GM21825 (cell line): ENCODE measurements around the gene TAS2R1.

ENCODE experiments used
- ATAC-seq: cut with Tn5 transposase; IDR thresholded peaks from one replicate; pipeline ENCODE4 v1.9.1; 2021; ENCODE audit warnings: mild to moderate bottlenecking, moderate library complexity; ENCODE audit not compliant: unreplicated experiment

TAS2R1 gene, protein sequence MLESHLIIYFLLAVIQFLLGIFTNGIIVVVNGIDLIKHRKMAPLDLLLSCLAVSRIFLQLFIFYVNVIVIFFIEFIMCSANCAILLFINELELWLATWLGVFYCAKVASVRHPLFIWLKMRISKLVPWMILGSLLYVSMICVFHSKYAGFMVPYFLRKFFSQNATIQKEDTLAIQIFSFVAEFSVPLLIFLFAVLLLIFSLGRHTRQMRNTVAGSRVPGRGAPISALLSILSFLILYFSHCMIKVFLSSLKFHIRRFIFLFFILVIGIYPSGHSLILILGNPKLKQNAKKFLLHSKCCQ

DNA sequence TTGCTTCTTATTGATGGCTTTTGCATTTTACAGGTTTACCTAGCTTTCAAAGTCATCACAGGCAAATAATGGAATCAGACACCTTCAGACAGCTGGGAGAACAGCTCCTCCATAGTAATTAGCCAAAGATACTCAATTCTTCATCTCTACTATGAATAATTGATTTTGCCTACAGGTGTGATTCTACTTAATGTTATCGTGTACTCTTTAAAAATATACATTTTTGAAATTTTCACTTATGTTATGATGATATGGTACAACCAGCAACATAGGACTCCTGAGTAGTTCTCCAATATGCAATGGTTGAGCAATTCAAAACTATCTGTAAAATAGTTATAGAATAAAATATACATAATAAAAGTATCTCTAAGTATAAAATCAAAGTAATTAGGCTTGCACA lies at the start of gene TAS2R1:
TAS2R1 (minus strand) TSS at position 101 of the 400 bp plus-strand sequence. CDS start 319 bp downstream, outside the sequence.
- no peak for ATAC-seq

DNA sequence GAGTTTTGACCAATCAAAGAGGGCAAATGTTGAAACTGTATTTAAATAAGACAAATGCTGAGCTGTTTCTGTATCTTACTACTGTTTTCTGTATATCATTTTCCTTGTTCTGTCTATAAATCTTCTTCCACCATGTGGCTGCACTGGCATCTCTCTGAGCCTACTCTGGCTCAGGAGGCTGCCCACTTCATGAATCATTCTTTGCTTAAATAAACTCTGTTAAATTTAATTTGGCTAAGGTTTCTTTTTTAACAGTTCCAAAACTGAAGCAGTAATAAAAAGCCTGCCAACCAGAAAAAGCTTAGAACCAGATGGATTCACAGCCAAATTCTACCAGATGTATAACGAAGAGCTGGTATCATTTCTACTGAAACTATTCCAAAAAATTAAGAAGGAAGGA lies 40.2 kb upstream of the TAS2R1 start:
- ATAC-seq, result no peak

DNA sequence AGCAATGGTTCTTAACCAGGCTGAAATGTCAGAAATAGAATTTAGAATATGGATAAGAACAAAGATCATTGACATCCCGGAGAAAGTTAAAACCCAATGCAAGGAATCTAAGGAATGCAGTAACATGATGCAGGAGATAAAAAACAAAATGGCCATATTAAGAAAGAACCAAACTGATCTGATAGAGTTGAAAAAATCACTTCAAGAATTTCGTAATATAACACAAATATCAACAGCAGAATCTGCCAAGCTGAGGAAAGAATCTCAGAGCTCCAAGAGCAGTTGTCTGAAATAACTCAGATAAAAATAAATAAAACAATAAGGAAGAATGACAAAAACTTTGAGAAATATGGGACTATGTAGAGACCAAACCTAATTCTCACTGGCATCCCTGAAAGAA lies 37.8 kb upstream of the TAS2R1 start:
- ATAC-seq, result no peak

DNA sequence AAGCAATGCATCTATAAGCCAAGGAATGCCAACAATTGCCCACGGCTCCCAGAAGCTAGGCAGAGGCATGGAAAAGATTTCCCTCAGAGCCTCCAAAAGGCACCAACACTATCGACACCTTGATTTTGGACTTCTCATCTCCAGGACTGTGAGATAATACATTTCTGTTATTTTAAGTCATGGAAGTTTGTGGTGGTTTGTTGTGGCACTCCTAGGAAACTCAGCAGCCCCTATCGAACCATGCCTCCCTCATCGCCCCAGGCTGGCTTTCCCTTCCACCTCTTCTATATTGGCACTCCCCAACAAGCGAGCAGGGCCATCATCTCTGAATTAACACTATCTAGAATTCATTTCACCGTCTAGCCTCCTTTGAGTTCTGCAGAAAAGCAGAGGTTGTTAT lies 33.7 kb upstream of the TAS2R1 start:
- no peak for ATAC-seq

DNA sequence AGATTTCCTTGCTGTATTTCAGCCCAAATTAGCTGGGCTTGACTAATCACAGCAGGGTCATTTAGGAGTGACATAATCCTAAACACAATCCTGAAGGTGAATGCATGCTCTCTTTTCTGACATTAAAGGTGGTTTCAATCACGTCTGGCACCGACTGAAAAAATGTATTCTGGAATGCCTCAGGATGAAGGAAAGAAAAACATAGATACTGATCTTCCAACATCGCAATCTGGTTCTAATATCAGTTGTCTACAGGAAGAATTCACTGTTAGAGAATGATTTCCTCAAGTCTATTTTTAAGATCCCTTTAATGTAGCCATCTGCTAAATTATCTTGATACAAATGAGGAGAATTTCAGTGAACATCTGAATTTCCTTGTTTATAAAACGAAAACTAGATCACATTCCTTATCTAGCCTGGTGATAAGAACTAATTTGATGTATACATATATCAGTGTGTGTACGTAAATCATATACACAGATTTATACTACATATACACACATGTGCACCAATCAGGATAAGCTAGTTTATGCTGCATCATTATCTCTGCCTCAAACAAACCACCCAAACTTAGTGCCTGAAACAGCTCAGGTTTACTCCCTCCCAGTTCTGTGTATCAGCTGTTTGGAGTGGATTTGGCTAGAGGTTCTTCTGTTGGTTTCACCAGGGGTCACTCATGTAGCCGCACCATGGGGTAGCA lies 31.3 kb upstream of the TAS2R1 start:
- ATAC-seq, result no peak

DNA sequence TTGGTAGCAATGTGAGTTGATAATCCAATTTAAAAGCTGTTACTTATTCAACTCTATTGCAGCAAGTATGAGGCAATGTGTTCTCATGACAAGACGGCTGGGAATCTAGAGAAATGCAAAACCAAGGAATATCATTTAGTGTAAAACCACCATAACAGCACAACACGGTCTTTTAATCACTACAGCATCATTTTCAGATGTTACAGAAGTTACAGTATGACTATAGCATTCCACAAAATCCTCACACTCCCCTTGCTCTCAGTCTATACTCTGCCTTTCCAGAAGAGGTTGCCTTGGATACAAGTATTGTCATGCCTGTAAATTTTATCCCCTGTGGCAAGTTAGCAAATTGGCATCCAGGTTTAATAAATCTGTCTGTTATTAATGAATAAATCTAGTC lies 28.6 kb upstream of the TAS2R1 start:
- no peak for ATAC-seq

DNA sequence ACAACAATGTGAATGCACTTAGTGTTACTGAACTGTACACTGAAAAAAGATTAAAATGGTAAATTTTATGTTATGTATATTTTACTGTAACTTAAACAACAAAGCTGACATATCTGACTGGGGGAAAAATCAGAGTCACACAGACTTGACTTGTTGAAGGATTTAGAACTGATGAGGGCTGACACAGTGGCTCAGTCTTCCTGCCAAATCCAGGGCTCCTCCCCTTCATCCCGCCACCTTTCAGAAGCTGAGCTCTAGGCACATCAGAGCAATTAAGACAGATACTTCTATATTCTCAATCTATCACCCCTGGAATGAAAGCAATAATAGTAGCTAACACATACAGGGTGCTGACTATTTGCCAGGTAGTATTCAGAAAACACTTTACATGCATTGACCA lies 27.7 kb upstream of the TAS2R1 start:
- ATAC-seq, result no peak

DNA sequence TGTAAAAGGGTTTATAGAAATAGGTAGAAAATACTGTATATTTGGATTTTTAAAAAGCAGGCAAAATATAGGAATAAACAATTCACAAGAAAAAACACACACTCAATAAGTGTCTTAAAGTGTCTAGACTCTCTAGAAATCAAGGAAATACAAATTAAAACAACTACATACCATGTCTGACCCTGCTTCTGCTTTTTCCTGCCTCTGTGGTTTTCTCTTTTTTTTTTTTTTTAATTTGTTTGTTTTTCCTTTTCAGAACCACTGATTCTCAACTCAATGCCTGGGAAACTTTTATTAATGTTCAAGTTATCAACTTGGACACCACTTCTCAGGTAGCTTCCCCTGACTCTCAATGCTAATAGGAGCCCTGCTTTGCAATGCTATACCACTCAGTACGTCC lies 25.5 kb upstream of the TAS2R1 start:
- ATAC-seq, result no peak

DNA sequence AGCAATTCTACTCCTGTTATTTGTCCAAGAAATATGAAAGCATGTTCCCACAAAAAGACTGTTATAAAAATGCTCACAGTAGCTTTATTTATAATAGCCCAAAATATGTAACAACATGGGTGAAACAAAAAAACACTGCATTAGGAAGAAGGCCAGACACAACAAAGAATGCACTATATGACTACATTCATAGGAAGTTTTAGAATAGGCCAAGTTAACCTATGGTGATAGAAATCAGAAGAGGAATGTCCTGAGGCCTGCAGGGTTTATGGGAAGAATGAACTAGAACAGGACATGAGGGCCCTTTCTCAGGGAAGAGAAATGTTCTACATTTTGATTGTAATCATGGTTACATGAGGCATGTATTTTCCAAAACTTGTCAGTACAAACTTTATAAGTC lies 24.7 kb upstream of the TAS2R1 start:
- no peak for ATAC-seq

DNA sequence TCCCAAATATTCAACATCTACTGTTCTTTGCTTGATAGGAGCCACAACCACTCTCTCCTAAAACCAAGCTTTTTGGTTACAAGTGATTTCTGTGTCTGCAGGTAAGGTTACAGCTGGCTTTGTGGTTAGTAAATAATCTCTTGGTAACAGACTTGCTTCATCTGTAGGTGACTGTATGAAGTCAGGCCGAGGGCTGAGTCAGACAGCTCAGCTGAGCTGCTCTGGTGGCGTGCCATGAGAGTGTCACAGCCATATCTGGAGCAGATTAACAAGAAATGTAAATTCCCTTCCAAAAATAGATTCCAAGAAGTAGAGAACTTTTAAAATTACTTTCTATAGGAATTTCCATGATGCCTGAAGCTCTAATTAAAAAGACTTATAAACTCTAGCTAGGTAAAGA lies 23.7 kb upstream of the TAS2R1 start:
- peak; percentile 81 for ATAC-seq

DNA sequence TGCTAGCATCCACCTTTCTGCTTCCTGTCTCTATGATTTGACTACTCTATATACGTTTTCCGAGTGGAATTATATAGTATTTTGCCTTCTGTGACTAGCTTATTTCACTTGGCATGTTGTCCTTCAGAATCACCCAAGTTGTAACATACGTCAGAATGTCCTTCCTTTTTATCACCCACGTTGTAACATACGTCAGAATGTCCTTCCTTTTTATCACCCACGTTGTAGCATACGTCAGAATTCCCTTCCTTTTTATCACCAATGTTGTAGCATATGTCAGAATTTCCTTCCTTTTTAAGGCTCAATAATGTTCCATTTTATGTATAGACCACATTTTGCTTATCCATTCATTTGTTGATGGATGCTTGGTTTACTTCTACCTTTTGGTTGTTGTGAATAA lies 22.9 kb upstream of the TAS2R1 start:
- ATAC-seq, result no peak

DNA sequence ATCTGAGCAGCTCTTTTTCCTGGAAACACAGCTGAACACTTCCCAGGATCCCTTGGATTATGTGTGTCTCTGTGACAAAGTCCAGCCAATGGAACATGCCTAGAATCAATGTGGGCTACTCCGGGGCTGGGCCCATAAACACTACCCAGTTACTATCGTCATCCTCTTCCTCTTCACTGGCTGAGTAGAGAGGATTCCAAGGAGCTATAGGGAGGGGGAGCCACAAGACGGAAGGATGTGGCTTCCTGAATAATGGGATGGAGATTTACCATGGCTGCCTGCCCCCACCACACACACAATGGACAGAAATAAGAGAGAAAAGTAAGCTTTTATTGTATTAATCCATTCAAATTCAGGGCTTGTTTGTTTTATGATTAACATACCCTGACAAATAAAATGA lies 22.1 kb upstream of the TAS2R1 start:
- no peak for ATAC-seq

DNA sequence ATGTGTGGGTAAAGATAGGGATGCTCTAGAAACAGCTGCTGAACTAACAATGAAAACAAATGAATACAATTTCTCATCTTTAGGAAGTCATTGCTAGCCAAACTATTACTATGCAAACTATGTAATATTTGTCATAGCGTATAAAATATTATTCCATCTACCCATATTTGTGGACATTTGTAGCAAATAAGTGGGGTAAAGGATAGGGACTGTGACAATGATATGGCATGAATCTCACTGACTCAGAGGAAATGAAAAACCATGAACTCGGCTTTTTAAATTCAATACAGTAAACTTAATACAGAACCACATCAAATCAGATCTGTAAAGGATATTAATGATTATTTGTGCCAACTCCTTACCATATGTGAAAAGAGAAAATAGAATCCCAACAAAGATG lies 16.7 kb upstream of the TAS2R1 start:
- ATAC-seq, result no peak

DNA sequence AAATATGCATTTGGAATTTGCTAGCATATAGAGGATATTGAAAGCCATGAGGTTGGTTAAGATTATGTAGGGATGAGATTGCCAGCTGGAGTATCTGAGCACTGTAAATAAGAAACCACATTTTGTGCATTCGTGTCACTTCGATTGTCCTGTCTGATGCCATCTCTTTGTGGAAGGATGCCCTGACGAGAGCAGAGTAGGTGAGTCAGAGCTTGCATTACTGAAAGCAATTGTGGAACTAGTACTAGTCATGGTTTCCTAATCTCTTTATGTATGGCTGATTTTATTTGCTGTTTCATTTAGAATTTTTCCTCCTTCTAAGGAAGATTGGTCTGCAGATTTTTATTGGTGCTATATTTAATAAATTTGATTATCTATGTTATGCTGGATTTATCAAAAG lies 14.5 kb upstream of the TAS2R1 start:
- ATAC-seq, result no peak

DNA sequence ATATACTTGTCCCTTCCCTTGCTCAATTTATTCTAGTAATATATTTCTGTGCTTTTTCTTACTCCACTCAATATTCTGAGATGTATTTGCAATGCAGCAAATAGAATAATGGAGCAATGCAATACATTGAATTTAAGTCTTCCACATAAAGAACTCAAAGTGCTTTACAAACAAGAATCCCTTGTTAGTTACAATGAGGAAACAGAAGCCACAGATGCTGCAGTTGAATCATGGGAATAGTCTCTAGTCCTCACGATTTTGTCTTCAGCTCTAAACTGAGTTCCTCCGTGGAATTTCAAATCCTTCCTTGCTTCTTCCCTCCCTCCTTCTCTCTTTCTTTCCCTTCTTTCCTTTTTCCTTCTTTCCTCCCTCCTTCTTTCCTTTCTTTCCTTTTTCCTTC lies 12.5 kb upstream of the TAS2R1 start:
- ATAC-seq, result no peak

DNA sequence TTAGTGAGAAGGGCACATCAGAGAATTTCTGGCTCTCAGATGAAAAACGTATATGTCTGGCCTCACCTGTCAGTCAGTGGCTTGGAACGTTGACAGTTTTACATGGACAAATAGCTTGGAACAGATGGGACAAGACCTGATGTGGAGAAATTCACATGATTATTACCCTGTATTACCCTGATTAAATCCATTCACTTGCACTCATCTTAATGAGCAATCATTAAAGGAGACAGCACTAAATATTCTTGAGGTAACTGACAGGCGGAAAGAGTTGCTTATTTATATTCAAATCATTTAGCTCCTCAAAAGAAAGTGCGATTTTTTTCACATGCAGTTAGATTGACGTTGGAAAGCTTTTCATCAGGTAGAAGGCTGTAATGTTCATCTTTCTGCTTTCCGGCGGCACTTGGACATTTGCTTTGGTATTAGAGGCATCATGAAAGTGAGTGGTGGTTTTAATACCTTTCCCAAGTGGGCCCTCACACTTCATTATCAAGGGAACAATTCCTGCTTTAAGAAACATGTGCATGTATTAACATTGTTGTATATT lies 11.7 kb upstream of the TAS2R1 start:
- no peak for ATAC-seq

DNA sequence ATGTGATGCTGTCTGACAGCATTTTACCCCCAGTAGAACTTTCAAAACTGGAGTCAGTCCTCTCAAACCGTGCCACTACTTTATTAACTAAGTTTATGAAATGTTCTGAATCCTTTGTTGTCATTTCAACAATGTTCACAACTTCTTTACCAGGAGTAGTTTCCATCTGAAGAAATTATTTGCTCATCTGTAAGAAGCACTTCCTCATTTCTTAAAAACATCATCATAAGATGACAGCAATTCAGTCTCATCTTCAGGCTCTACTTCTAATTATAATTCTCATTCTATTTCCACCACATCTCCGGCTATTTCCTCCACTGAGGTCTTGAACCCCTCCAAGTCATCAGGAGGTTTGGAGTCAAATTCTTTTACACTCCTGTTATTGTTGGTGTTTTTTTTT lies 2.3 kb upstream of the TAS2R1 start:
- ATAC-seq, result no peak

DNA sequence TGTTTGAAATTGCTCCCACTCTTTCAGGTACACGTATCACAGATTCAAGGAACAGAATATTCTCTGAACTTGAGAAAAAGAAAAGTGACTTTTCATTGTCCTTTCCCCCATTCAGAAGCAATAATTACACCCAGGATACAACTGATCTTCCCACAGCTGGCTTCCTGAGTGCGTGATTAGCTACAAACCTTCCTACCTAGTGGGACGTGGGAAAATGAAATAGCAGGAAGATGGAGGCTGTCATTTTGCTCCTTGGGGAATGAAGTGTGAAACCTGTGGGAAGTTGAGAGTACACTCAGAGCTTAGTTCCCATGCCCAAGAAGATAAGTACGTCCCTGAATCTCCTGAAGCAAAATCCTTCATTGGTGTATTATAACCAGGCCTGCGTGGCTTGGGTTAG lies 2.6 kb downstream of the TAS2R1 start:
- ATAC-seq, result no peak

DNA sequence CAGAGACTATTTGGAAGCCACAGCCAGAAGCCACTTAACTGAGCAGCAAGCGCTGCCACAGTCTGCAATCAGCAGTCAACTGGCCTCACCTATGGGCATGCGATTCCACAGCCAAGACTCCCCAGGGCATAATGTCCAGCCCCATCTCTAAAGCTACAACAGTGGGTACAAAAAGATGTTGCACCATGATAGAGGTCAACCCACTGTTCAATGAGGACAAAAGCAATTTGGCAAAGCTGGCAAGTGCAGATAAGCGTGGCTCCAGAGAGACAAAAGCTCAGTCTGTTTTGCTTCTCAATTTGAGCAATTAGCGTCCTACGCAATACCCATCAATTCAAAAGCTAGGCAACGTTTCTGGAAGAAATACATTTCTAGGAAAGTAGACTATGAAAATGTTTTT lies 3.2 kb downstream of the TAS2R1 start:
- ATAC-seq, result no peak

DNA sequence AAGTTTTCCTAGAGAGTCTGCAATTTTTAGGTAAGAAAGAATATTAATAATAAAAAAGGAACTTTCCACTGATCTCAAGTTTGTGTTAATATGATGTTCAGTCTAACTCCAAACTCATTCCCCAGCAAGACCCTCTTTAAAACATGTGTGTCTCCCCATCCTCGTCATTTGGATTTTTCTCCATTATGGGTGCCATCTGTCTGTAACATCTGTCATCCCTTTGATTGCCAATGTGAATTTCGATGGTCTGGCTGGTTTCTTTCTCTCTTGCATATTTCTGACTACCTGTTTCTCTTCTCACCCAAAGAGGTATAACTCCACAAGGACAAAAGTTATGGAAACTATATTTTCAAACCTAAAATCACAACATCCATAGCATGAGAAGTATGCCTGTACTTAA lies 4.4 kb downstream of the TAS2R1 start:
- ATAC-seq, result no peak

DNA sequence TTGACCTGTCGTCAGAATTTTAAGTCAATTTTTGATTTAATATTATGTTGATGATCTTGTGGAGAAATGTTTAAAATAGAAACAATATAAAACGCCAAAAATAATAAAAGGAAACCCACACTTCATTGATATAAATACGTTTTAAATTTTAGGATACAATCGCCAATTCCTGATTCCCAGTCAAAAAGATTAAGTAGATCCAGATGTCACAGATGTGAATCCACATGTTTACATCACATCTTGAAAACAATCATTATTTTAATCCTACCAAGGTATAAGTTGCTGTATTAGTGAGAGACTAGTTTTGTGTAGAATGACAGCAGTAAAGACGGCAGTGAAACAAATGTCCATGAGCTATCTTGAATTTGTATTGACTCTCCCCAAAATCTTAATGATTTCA lies 4.9 kb downstream of the TAS2R1 start:
- ATAC-seq, result no peak

DNA sequence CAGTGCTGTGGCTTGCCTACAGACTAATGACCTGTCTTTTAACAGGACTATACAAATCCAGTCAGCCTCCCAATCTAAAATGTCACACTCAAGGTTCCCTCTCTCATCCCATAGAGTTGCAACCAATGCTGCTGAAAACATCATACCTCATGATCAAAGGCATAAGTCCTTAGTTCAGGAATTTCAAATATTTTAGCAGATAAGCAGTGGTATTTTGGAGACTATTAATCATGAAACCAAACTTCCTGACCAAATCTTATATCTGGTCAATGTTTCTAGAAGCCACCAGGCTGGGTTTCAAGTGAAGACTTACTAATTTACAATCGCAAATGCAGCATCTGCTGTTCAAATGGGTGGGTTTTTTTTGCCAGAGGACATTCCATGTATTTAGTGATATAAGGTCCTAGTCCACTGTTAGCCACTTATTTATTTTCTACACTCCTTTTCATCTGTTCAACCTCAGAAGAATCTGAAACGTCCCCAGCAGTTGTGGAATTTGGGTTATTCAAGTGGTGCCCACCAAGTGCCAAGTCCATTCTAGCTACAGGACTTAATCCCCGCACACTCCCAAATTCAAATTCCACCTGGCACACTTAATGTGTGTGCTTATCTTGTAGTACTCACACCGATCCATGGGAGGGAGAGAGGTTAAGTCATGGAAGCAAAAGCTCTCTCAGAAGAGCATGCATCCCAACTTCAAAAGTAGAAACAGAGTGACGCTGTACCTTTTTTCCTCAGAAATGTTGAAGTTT lies 5.8 kb downstream of the TAS2R1 start:
- no peak for ATAC-seq
